ENCODE data around the gene FOXG1. TPM values are rescaled to one million over a fixed set of nuclear protein-coding genes. Genes with fewer than 3 reads are reported as not detected.

Gene FOXG1
- total RNA-seq, 4 donors from 2014 or later = 0.38 TPM; not detected in 3

DNA sequence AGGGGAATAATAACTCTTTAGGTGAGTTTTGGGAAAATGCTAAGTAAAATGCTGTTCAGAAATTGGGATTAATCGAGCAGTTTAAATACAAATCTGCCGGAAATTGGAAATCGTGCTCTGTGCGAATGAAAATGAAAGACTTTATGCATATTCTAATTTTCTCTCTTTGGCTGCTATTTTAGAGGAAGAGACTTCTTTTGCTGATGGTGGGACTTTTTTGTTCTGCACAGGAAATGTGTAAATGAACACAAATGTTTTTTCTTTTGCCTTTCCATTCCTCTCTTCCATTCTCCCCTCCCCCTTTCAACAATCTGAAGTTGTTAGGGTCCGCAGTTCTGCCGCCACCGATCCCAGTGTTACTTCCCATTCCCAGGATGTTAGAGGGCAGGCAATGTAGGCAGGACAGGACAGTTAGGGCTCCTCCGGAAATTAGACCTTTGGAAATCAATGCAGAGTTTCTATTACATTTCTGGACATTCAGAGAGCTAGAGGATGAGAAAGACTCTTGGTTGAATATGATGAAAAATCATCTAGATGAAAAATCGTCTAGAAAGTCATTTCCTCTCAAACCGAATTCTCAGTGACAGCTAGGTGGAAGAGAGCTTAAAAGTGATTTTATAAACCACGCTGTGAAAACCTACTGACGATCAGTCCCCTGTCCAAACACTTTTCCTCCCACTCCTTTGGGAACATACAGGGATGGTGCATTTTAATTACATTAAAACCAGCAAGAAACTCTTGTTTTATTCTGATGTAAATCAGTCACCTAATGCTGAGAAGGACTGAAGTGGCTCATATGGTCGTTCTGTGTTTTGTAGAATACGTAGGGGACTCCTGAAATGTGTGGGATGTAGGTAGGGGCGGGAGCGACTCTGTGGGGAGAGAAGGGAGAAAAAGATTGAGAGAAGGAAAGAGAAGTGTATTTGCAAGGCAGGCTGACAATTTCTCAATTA lies 17.8 kb downstream of the FOXG1 start:
- intact Hi-C loops (cut with DNase I) = no loop called here
- Histone ChIP-seq H3K27me3 (peaks cover 5 to 81% (median 10%) of the 10 kb centered on the region in 4 donors), H3K4me1 (peaks cover 7 to 12% (median 7%) of the 10 kb centered on the region in 3 donors), H3K9me3 (peaks cover 0 to 11% (median 0%) of the 10 kb centered on the region in 3 donors), H3K4me3 (peak overlapping the region in 3 of 4 donors; percentile 20 to 59 (median 39)), H3K36me3 (no peaks in the 10 kb centered on the region), H3K27ac (no peak overlapping the region)
- no peak for DNase-seq
- 13 to 16% methylated on average over 16 of the region's 16 CpGs for WGBS, 2 donors
- TF ChIP-seq POLR2A (IDR thresholded peaks at IDR 0.05) = no peak
- TF ChIP-seq, protein P1, sequence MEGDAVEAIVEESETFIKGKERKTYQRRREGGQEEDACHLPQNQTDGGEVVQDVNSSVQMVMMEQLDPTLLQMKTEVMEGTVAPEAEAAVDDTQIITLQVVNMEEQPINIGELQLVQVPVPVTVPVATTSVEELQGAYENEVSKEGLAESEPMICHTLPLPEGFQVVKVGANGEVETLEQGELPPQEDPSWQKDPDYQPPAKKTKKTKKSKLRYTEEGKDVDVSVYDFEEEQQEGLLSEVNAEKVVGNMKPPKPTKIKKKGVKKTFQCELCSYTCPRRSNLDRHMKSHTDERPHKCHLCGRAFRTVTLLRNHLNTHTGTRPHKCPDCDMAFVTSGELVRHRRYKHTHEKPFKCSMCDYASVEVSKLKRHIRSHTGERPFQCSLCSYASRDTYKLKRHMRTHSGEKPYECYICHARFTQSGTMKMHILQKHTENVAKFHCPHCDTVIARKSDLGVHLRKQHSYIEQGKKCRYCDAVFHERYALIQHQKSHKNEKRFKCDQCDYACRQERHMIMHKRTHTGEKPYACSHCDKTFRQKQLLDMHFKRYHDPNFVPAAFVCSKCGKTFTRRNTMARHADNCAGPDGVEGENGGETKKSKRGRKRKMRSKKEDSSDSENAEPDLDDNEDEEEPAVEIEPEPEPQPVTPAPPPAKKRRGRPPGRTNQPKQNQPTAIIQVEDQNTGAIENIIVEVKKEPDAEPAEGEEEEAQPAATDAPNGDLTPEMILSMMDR (IDR thresholded peaks at IDR 0.05) = no peak

DNA sequence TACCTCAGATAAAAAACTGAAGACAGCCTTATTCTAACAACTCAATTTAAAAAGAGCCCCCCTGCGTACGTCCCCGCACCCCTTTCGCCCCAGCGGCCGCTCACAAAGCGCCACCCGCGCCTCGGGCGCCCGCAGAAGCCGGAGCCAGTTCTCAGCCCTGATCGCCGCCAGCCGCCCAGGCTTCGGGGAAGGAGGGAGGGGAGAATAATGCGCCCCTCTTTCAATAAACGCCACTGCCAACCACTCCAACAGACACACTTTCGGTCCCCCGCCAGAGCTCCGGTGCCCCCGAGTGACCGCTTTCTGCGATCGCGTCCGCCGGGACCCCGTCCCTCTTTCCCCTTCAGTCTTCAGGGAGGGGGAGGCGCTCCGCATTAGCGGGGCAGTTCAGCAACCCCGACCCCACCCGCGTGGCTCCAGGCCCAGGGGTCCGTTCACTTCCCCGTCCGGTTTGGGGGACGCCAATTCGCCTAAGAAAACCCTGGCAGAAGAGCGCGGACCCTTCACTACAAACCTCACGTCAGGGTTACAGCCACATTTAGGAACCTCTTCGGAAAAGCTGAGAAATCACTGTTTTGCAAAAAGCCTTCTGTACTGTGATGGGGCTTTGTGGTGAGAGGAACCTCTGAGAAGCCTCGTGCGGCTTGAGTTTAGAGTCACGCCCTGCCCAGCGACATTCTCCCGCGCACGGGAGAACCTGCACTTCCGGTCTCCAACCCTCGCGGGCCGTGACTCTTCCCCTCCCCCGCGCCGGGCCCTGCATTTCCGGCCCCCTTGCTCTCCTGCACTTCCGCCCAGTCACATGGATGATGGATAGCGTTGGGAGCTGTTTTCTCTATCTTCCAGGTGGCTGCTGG lies 18.7 kb downstream of the FOXG1 start:
- intact Hi-C loops (cut with DNase I) = no loop called here
- 15% methylated on average over 22 to 26 of the region's 62 CpGs for WGBS, 2 donors
- H3K27ac ChIP-seq = no peak overlapping the region
- H3K27me3 ChIP-seq = peaks cover 5 to 71% (median 10%) of the 10 kb centered on the region in 4 donors
- DNase-seq = no peak
- no peak for TF ChIP-seq POLR2A (IDR thresholded peaks at IDR 0.05)
- TF ChIP-seq, protein P1 (IDR thresholded peaks at IDR 0.05) = no peak
- peak overlapping the region in 3 of 4 donors; percentile 20 to 59 (median 39) for H3K4me3 ChIP-seq
- peaks cover 0 to 11% (median 0%) of the 10 kb centered on the region in 3 donors for H3K9me3 ChIP-seq
- H3K36me3 ChIP-seq = no peaks in the 10 kb centered on the region
- H3K4me1 ChIP-seq = peaks cover 7 to 12% (median 7%) of the 10 kb centered on the region in 3 donors

DNA sequence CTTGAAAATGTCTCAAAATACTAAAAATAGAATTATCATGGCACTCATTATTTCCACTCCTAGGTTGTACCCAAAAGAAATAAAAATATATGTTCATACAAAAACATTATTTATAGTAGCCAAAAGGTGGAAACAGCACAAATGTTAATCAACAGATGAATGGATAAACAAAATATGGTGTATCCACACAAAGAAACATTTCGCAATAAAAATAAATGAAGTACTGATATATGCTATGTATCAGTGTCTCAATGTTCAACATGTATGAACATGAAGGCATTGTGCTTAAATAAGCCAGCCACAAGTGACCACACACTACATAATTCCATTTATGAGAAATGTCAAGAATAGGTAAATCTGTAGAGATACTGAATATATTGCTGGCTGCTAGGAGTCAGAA lies 40.9 kb downstream of the FOXG1 start:
- no peak overlapping the region for H3K27ac ChIP-seq
- no peaks in the 10 kb centered on the region for H3K36me3 ChIP-seq
- H3K9me3 ChIP-seq = no peaks in the 10 kb centered on the region
- intact Hi-C loops (cut with DNase I) = no loop called here
- WGBS, 2 donors = 75 to 92% methylated on average over 1 of the region's 1 CpG
- H3K27me3 ChIP-seq = no peaks in the 10 kb centered on the region
- TF ChIP-seq, protein P1 (IDR thresholded peaks at IDR 0.05) = no peak
- TF ChIP-seq POLR2A (IDR thresholded peaks at IDR 0.05) = no peak
- no peak for DNase-seq
- H3K4me1 ChIP-seq = no peaks in the 10 kb centered on the region
- no peak overlapping the region for H3K4me3 ChIP-seq

DNA sequence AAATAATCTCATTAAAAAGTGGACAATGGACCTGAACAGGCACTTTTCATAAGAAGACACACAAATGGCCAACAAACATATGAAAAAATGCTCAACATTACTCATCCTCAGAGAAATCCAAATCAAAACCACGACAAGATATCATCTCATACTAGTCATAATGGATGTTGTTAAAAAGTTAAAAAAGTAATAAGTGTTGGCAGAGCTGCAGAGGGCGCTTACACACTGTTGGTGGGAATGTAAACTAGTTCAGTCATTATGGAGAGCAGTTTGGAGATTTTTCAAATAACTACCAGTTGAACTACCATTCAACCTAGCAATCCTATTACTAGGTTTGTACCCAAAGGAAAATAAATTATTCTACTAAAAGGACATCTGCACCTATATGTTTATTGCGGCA lies 47.2 kb downstream of the FOXG1 start:
- H3K9me3 ChIP-seq = no peaks in the 10 kb centered on the region
- intact Hi-C loops (cut with DNase I) = no loop called here
- no peaks in the 10 kb centered on the region for H3K4me1 ChIP-seq
- TF ChIP-seq, protein P1 (IDR thresholded peaks at IDR 0.05) = no peak
- no peak for TF ChIP-seq POLR2A (IDR thresholded peaks at IDR 0.05)
- 73 to 79% methylated on average over 3 of the region's 3 CpGs for WGBS, 2 donors
- DNase-seq = no peak
- no peak overlapping the region for H3K4me3 ChIP-seq
- no peaks in the 10 kb centered on the region for H3K27me3 ChIP-seq
- no peak overlapping the region for H3K27ac ChIP-seq
- H3K36me3 ChIP-seq = no peaks in the 10 kb centered on the region

All from esophagus squamous epithelium (tissue), 5 donors.